ENCODE measurements around the gene WDR18. TPM values are rescaled to one million over a fixed set of nuclear protein-coding genes. Genes with fewer than 3 reads are reported as not detected.

WDR18 gene
- total and polyA plus RNA-seq, 4 donors = 24.3 to 45.3 (median 37.7) TPM

DNA sequence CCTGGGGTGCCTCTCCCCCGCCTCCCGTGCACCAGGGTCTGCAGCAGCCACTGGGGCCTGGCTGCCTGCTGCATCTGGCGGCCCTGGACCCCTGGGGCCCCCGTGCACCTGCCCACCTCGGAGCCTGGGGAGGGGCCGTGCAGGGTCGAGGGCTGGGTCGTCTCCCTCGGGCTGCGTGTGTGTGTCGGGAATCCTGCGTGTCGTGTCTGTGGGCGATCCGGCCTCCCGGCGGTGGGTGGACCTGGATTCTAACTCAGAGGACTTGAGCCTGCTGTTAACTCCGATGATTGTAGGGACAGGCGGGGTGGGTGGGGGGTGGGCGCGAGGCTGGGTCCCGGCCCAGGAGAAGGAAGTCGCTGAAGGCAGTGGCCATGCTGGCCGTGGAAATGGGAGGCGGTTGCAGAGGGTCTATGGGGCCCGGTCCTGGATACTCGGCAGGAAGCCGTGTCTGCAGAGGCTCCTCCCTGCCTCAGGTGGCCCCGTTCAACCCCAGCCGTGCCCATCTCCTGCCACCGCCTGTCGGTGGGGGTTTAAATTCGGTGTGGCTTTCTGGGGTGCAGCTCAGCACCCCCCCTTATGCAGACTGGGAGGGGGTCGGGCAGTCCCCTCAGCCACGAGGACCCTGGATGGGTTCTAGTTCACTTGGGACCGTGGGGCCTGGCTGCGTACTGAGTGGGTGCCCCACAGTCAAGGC lies 9.4 kb upstream of the WDR18 start:
- H3K27ac ChIP-seq (ENCODE audit: low read depth in 1 of 2, low read length in 2 of 2) = no peak overlapping the region
- H3K27me3 ChIP-seq (ENCODE audit: control insufficient read depth in 4 of 4, insufficient read depth in 4 of 4, low read length in 3 of 4) = no peaks in the 10 kb centered on the region
- DNase-seq (ENCODE audit: low spot score) = no peak

DNA sequence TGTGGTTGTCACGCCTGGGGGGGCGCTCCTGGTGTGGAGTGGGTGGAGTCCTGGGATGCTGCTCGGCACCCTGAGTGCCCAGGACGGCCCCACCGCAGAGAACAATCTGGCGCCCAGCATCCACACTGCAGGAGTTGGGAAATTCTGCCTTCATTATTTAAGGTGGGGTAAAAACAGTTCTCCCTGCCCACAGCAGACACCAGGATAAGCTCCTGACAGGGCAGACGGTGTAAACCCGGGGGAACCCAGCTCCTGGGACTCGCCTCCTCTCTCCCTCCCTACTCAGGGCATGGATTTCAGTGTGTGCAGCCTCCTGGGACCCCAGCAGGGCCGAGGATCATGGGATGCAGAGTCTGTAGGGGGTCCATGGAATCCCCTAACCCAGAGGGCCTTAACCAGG lies 7.7 kb upstream of the WDR18 start:
- Histone ChIP-seq H3K9ac (ENCODE audit: low read depth in 1 of 2, low read length in 2 of 2) (no peak overlapping the region), H3K36me3 (ENCODE audit: control insufficient read depth in 4 of 4, insufficient read depth in 3 of 4, low read depth in 1 of 4, low read length in 3 of 4) (peaks cover 0 to 2% (median 1%) of the 10 kb centered on the region in 4 donors), H3K27ac (ENCODE audit: low read depth in 1 of 2, low read length in 2 of 2) (no peak overlapping the region), H3K9me3 (ENCODE audit: control insufficient read depth in 4 of 4, low read length in 3 of 4) (no peaks in the 10 kb centered on the region), H3K27me3 (ENCODE audit: control insufficient read depth in 4 of 4, insufficient read depth in 4 of 4, low read length in 3 of 4) (no peaks in the 10 kb centered on the region), H3K4me3 (ENCODE audit: low read depth in 1 of 3, low read length in 3 of 3) (no peak overlapping the region), H3K4me1 (ENCODE audit: control insufficient read depth in 4 of 4, insufficient read depth in 4 of 4, low read length in 3 of 4) (peaks cover 6 to 11% (median 9%) of the 10 kb centered on the region in 4 donors)
- no peak for DNase-seq (ENCODE audit: low spot score)
- 87% methylated on average over 10 of the region's 10 CpGs for WGBS
- TF ChIP-seq HNF4G (IDR thresholded peaks at IDR 0.05) = no peak
- no peak for TF ChIP-seq RXRA (IDR thresholded peaks at IDR 0.05)

More for the DNA sequence above, 9.4 kb upstream of the WDR18 start:
- H3K4me1 ChIP-seq (ENCODE audit: control insufficient read depth in 4 of 4, insufficient read depth in 4 of 4, low read length in 3 of 4) = no peaks in the 10 kb centered on the region
- 87% methylated on average over 37 of the region's 37 CpGs for WGBS
- no peak overlapping the region for H3K4me3 ChIP-seq (ENCODE audit: low read depth in 1 of 3, low read length in 3 of 3)
- H3K9me3 ChIP-seq (ENCODE audit: control insufficient read depth in 4 of 4, low read length in 3 of 4) = peaks cover 2 to 5% (median 4%) of the 10 kb centered on the region in 4 donors
- TF ChIP-seq, protein P1, sequence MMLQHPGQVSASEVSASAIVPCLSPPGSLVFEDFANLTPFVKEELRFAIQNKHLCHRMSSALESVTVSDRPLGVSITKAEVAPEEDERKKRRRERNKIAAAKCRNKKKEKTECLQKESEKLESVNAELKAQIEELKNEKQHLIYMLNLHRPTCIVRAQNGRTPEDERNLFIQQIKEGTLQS (IDR thresholded peaks at IDR 0.05) = no peak
- TF ChIP-seq TAF1 (conservative IDR thresholded peaks at IDR 0.05) = no peak
- no peak for TF ChIP-seq NR2F2 (IDR thresholded peaks at IDR 0.05)
- no peak for TF ChIP-seq FOXA1 (IDR thresholded peaks at IDR 0.05)
- TF ChIP-seq, protein P2, sequence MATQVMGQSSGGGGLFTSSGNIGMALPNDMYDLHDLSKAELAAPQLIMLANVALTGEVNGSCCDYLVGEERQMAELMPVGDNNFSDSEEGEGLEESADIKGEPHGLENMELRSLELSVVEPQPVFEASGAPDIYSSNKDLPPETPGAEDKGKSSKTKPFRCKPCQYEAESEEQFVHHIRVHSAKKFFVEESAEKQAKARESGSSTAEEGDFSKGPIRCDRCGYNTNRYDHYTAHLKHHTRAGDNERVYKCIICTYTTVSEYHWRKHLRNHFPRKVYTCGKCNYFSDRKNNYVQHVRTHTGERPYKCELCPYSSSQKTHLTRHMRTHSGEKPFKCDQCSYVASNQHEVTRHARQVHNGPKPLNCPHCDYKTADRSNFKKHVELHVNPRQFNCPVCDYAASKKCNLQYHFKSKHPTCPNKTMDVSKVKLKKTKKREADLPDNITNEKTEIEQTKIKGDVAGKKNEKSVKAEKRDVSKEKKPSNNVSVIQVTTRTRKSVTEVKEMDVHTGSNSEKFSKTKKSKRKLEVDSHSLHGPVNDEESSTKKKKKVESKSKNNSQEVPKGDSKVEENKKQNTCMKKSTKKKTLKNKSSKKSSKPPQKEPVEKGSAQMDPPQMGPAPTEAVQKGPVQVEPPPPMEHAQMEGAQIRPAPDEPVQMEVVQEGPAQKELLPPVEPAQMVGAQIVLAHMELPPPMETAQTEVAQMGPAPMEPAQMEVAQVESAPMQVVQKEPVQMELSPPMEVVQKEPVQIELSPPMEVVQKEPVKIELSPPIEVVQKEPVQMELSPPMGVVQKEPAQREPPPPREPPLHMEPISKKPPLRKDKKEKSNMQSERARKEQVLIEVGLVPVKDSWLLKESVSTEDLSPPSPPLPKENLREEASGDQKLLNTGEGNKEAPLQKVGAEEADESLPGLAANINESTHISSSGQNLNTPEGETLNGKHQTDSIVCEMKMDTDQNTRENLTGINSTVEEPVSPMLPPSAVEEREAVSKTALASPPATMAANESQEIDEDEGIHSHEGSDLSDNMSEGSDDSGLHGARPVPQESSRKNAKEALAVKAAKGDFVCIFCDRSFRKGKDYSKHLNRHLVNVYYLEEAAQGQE (IDR thresholded peaks at IDR 0.05) = no peak
- no peak for TF ChIP-seq HNF4G (IDR thresholded peaks at IDR 0.05)
- no peak for TF ChIP-seq RAD21 (IDR thresholded peaks at IDR 0.05)
- no peak for TF ChIP-seq GABPA (IDR thresholded peaks at IDR 0.05 in 1 of 2, conservative IDR thresholded peaks at IDR 0.05 in 1 of 2)
- TF ChIP-seq YY1 (IDR thresholded peaks at IDR 0.05) = no peak
- no peak for TF ChIP-seq SP1 (IDR thresholded peaks at IDR 0.05)
- TF ChIP-seq FOXA2 (IDR thresholded peaks at IDR 0.05) = no peak
- TF ChIP-seq JUND (IDR thresholded peaks at IDR 0.05) = no peak
- TF ChIP-seq, protein P3, sequence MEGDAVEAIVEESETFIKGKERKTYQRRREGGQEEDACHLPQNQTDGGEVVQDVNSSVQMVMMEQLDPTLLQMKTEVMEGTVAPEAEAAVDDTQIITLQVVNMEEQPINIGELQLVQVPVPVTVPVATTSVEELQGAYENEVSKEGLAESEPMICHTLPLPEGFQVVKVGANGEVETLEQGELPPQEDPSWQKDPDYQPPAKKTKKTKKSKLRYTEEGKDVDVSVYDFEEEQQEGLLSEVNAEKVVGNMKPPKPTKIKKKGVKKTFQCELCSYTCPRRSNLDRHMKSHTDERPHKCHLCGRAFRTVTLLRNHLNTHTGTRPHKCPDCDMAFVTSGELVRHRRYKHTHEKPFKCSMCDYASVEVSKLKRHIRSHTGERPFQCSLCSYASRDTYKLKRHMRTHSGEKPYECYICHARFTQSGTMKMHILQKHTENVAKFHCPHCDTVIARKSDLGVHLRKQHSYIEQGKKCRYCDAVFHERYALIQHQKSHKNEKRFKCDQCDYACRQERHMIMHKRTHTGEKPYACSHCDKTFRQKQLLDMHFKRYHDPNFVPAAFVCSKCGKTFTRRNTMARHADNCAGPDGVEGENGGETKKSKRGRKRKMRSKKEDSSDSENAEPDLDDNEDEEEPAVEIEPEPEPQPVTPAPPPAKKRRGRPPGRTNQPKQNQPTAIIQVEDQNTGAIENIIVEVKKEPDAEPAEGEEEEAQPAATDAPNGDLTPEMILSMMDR (IDR thresholded peaks at IDR 0.05; ENCODE audit: low read depth, low read length, missing input control) = no peak
- TF ChIP-seq, protein P4, sequence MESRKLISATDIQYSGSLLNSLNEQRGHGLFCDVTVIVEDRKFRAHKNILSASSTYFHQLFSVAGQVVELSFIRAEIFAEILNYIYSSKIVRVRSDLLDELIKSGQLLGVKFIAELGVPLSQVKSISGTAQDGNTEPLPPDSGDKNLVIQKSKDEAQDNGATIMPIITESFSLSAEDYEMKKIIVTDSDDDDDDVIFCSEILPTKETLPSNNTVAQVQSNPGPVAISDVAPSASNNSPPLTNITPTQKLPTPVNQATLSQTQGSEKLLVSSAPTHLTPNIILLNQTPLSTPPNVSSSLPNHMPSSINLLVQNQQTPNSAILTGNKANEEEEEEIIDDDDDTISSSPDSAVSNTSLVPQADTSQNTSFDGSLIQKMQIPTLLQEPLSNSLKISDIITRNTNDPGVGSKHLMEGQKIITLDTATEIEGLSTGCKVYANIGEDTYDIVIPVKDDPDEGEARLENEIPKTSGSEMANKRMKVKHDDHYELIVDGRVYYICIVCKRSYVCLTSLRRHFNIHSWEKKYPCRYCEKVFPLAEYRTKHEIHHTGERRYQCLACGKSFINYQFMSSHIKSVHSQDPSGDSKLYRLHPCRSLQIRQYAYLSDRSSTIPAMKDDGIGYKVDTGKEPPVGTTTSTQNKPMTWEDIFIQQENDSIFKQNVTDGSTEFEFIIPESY (IDR thresholded peaks at IDR 0.05) = no peak
- no peak for TF ChIP-seq HNF4A (conservative IDR thresholded peaks at IDR 0.05)
- no peak overlapping the region for H3K9ac ChIP-seq (ENCODE audit: low read depth in 1 of 2, low read length in 2 of 2)
- peaks cover 3 to 9% (median 7%) of the 10 kb centered on the region in 4 donors for H3K36me3 ChIP-seq (ENCODE audit: control insufficient read depth in 4 of 4, insufficient read depth in 3 of 4, low read depth in 1 of 4, low read length in 3 of 4)
